Spleen (tissue), 11 donors: Measurements from ENCODE around the gene IFNGR1. TPM values are rescaled to one million over a fixed set of nuclear protein-coding genes. Genes with fewer than 3 reads are reported as not detected.

Experiments used
- DNase-seq: peaks from one replicate; pipeline ENCODE4 v3.0.0-alpha.2; 2020
- H3K27ac ChIP-seq, 8 donors: fragments of 200-600 bp; sonication (generic) in 7 of 8; 1 replicate in 4 of 8; 2 replicates in 4 of 8; pipeline versions ENCODE4 v1.5.0 to v1.8.0; 2016 to 2021; ENCODE audit warnings: inconsistent platforms in 4 of 8, mild to moderate bottlenecking in 4 of 8, moderate library complexity in 1 of 8
- H3K27me3 ChIP-seq, 7 donors: fragments of 200-600 bp; sonication (generic) in 6 of 7; replicated peaks in 1 of 7; 1 replicate in 4 of 7; 2 replicates in 3 of 7; pipeline versions ENCODE4 v1.5.0 to v1.8.0; 2016 to 2021; ENCODE audit warnings: inconsistent platforms in 3 of 7, mild to moderate bottlenecking in 1 of 7
- H3K36me3 ChIP-seq, 6 donors: fragments of 200-600 bp; sonication (generic) in 5 of 6; 1 replicate in 4 of 6; 2 replicates in 2 of 6; pipeline versions ENCODE4 v1.5.0 to v1.8.0; 2016 to 2021; ENCODE audit warnings: inconsistent platforms in 2 of 6
- H3K4me1 ChIP-seq, 6 donors: fragments of 200-600 bp; sonication (generic) in 5 of 6; 1 replicate in 3 of 6; 2 replicates in 3 of 6; pipeline versions ENCODE4 v1.5.0 to v1.8.0; 2016 to 2021; ENCODE audit warnings: inconsistent platforms in 3 of 6
- H3K4me3 ChIP-seq, 8 donors: fragments of 200-600 bp; sonication (generic) in 7 of 8; 1 replicate in 4 of 8; 2 replicates in 4 of 8; pipeline versions ENCODE4 v1.5.0 to v1.8.0; 2016 to 2021; ENCODE audit warnings: inconsistent platforms in 4 of 8, mild to moderate bottlenecking in 4 of 8, moderate library complexity in 2 of 8
- H3K9me3 ChIP-seq, 8 donors: fragments of 200-600 bp; sonication (generic) in 7 of 8; 1 replicate in 4 of 8; 2 replicates in 4 of 8; pipeline versions ENCODE4 v1.5.0 to v1.8.0; 2016 to 2021; ENCODE audit warnings: inconsistent platforms in 4 of 8
- POLR2A ChIP-seq, 3 donors: fragments of 450-650 bp; IDR thresholded peaks; one replicate each; pipeline ENCODE4 v1.5.1; 2017; ENCODE audit warnings: antibody characterized with exemption in 3 of 3, mild to moderate bottlenecking in 1 of 3
- POLR2AphosphoS5 ChIP-seq, 3 donors: sonication (generic); formaldehyde crosslinking; IDR thresholded peaks; one replicate each; pipeline ENCODE4 v1.5.1; 2017; ENCODE audit warnings: antibody characterized with exemption in 3 of 3
- WGBS, 5 donors: extraction: QIAGEN DNeasy Blood & Tissue Kit in 3 of 5; methylation state at CpG; one replicate each; pipeline versions ENCODE4 v1.1.5 to v1.1.7; 2013 to 2018; 5-methylcytosine and 5-hydroxymethylcytosine counted together
- intact Hi-C: fragments of 100-400 bp; cut with DNase I; formaldehyde crosslinking; loops from one replicate; pipeline ENCODE4 v1.15.0; 2023; ENCODE audit warnings: low total_unique reads
- polyA plus RNA-seq, 3 donors: library from polyadenylated mRNA; stranded (reverse); fragments of 200-250 nt; gene quantifications; one replicate each; pipeline ENCODE4 v1.2.1, GENCODE V29; 2013
- total RNA-seq, 7 donors: library from RNA; depleted of rRNA in 3 of 7; stranded (reverse); fragments of >200 nt in 3 of 7; fragmentation: NEBNext Ultra II Directional in 4 of 7; extraction: Animal tissue kit (Norgen Biotek cat#: 25700) in 4 of 7; gene quantifications; one replicate each; pipeline versions ENCODE4 v1.1.0 to v1.2.1, GENCODE V29; 2016 to 2021
- TF ChIP-seq, protein P1 (sequence below), 11 experiments: fragments of 200-600 bp in 7 of 11; fragments of 450-650 bp in 4 of 11; sonication (generic) in 4 of 11; IDR thresholded peaks in 8 of 11; conservative IDR thresholded peaks in 3 of 11; 1 replicate in 7 of 11; 2 replicates in 4 of 11; pipeline versions ENCODE4 v1.4.0 to v1.8.0; 2016 to 2021; ENCODE audit warnings: antibody characterized with exemption in 11 of 11, inconsistent platforms in 4 of 11, mild to moderate bottlenecking in 1 of 11
- donor health status: healthy with polysubstance abuse.
- donor health status: DM: no; HTN: no; CAD: no; lungs with moderate emphysema.
- donor health status: DM: no; HTN: no; CAD: no.
- donor health status: Bipolar disorder and iron deficiency.
- donor health status: healthy.
- donor health status: DM: no; HTN: no; CAD: no.
- donor health status: DM: yes; HTN: yes; CAD: no.

IFNGR1 gene
- total and polyA plus RNA-seq, 10 donors = 119 to 291 (median 183) TPM

DNA sequence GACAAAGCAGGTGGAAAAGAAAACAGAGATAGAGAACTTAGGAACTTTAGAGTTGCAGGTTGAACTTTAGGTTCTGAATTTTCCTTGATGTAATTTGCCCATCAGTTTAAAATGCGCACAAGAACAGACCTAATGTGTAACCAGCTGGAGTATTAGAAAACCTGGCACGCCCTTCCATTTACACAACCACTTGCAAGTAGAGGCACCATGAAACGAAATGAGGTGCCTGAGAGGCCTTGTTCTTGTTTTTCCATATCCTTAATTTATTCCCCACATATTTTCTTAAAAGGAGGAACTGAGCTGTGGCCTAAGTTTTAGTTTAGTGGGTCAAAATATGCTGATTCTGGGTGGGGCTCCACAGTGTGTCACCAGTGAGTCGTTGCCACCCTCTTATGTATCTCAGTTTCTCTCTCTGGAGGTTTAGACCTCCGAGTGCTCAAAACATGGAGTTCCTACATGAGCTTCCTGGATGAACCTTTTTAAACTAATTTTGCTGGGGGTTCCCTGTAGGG lies 28.5 kb downstream of the IFNGR1 start:
- WGBS, 5 donors = 84 to 90% (median 88%) methylated on average over 5 of the region's 5 CpGs
- H3K4me3 ChIP-seq = no peak overlapping the region
- peaks cover 0 to 6% (median 0%) of the 10 kb centered on the region in 6 donors for H3K4me1 ChIP-seq
- TF ChIP-seq POLR2AphosphoS5 (IDR thresholded peaks at IDR 0.05) = no peak
- no peak for TF ChIP-seq POLR2A (IDR thresholded peaks at IDR 0.05)
- TF ChIP-seq, protein P1, sequence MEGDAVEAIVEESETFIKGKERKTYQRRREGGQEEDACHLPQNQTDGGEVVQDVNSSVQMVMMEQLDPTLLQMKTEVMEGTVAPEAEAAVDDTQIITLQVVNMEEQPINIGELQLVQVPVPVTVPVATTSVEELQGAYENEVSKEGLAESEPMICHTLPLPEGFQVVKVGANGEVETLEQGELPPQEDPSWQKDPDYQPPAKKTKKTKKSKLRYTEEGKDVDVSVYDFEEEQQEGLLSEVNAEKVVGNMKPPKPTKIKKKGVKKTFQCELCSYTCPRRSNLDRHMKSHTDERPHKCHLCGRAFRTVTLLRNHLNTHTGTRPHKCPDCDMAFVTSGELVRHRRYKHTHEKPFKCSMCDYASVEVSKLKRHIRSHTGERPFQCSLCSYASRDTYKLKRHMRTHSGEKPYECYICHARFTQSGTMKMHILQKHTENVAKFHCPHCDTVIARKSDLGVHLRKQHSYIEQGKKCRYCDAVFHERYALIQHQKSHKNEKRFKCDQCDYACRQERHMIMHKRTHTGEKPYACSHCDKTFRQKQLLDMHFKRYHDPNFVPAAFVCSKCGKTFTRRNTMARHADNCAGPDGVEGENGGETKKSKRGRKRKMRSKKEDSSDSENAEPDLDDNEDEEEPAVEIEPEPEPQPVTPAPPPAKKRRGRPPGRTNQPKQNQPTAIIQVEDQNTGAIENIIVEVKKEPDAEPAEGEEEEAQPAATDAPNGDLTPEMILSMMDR (IDR thresholded peaks at IDR 0.05 in 8 of 11, conservative IDR thresholded peaks at IDR 0.05 in 3 of 11) = no peak
- intact Hi-C loops = no loop called here
- DNase-seq = no peak
- peaks cover 0 to 52% (median 40%) of the 10 kb centered on the region in 8 donors for H3K9me3 ChIP-seq
- H3K27me3 ChIP-seq = no peaks in the 10 kb centered on the region
- H3K27ac ChIP-seq = no peak overlapping the region
- no peaks in the 10 kb centered on the region for H3K36me3 ChIP-seq

DNA sequence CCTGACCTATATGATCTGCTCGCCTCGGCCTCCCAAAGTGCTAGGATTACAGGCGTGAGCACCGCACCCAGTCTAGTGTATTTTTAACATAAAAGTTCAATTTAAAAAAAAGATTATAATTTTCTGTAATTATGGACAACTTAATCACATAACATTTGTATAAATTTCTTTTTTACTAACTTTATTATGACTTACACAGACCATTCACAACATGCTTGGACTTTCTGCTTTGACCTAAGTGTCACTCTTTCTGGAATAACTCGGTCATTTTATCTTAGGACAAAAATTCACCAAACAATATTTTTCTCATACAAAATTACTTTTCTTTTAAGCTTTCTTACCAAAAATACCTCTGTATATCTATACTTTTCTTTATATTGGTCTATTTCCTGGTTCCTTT lies 30.3 kb downstream of the IFNGR1 start:
- Histone ChIP-seq H3K27me3 (no peaks in the 10 kb centered on the region), H3K36me3 (no peaks in the 10 kb centered on the region), H3K4me1 (peaks cover 0 to 5% (median 0%) of the 10 kb centered on the region in 6 donors), H3K9me3 (peaks cover 0 to 70% (median 58%) of the 10 kb centered on the region in 8 donors), H3K27ac (no peak overlapping the region), H3K4me3 (no peak overlapping the region)
- intact Hi-C loops = no loop called here
- 92 to 96% (median 94%) methylated on average over 5 of the region's 5 CpGs for WGBS, 5 donors
- TF ChIP-seq POLR2AphosphoS5 (IDR thresholded peaks at IDR 0.05) (no peak), POLR2A (IDR thresholded peaks at IDR 0.05) (no peak)
- TF ChIP-seq, protein P1 (IDR thresholded peaks at IDR 0.05 in 8 of 11, conservative IDR thresholded peaks at IDR 0.05 in 3 of 11) = no peak
- DNase-seq = no peak

DNA sequence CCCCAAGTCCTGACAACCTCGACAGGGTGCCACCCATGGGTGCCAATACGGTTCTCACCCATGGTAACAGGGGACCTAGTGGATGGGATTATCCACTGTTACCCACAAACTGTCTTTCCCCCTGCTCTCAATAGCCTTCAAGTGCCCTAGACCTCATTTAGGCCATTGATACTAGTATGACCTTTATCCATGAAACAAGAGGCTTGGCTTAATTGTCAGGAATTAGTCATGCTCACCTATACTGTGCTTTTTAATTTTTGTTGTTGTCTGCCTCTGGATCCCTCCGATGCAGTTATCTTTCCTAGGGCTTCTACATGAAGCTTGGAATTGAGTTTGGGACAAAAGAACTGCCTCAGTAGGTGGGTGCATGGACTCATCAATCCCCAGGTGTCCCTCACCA lies 33.9 kb downstream of the IFNGR1 start:
- WGBS, 5 donors = 88 to 99% (median 92%) methylated on average over 3 of the region's 3 CpGs
- no peaks in the 10 kb centered on the region for H3K36me3 ChIP-seq
- H3K4me3 ChIP-seq = no peak overlapping the region
- no peaks in the 10 kb centered on the region for H3K4me1 ChIP-seq
- no peak for DNase-seq
- TF ChIP-seq POLR2A (IDR thresholded peaks at IDR 0.05) = no peak
- TF ChIP-seq, protein P1 (IDR thresholded peaks at IDR 0.05 in 8 of 11, conservative IDR thresholded peaks at IDR 0.05 in 3 of 11) = no peak
- TF ChIP-seq POLR2AphosphoS5 (IDR thresholded peaks at IDR 0.05) = no peak
- intact Hi-C loops = no loop called here
- H3K27me3 ChIP-seq = no peaks in the 10 kb centered on the region
- no peak overlapping the region for H3K27ac ChIP-seq
- H3K9me3 ChIP-seq = peaks cover 5 to 100% (median 90%) of the 10 kb centered on the region in 8 donors

DNA sequence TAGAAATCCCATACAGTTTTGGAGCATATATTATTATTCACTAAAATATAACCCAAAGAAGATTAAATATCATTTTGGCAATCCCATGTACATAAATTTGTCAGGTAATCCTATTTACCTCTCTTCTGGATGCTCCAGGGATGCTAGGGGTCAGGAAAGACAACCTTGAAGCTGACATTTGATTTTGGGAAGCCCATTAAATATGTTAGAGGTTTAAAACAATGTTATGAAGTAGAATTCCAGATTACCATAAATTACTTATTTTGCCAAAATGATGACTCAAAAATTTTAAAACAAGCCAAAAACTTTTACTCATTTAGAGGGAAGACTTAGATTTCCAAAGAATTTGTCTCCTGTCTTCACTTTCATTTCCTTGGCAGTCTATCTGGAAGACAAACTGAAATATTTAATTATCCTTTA lies 36.5 kb downstream of the IFNGR1 start:
- TF ChIP-seq POLR2AphosphoS5 (IDR thresholded peaks at IDR 0.05) (no peak), POLR2A (IDR thresholded peaks at IDR 0.05) (no peak)
- TF ChIP-seq, protein P1 (IDR thresholded peaks at IDR 0.05 in 8 of 11, conservative IDR thresholded peaks at IDR 0.05 in 3 of 11) = no peak
- Histone ChIP-seq H3K9me3 (peaks cover 5 to 90% (median 66%) of the 10 kb centered on the region in 8 donors), H3K4me3 (no peak overlapping the region), H3K36me3 (no peaks in the 10 kb centered on the region), H3K4me1 (peaks cover 0 to 4% (median 0%) of the 10 kb centered on the region in 6 donors), H3K27me3 (no peaks in the 10 kb centered on the region), H3K27ac (no peak overlapping the region)
- intact Hi-C loops = no loop called here
- DNase-seq = no peak
